Activated naive CD8-positive, alpha-beta T cell treated with anti-CD3 and anti-CD28 coated beads, Interleukin-2, amount 10 ng/mL, durations not matched to agents 7 days and 5 days (primary cell): ENCODE results near the gene EIF4E1B. TPM values are rescaled to one million over a fixed set of nuclear protein-coding genes. Genes with fewer than 3 reads are reported as not detected.
A peak's percentile ranks its signal among the peaks of the same experiment; 100 is the strongest.

Experiments
- ATAC-seq: fragments of 150-1000 bp; cut with Tn5 transposase; one replicate; pipeline ENCODE4 v1.10.0; 2021; ENCODE audit warnings: low read depth, moderate library complexity
- POLR2A ChIA-PET: fragments of 350-600 bp; sonication (Branson Sonifier 250); formaldehyde crosslinking; loops from one replicate; lab custom pipeline; 2021; ENCODE audit warnings: antibody characterized with exemption; lab: Charles Lee
- DNase-seq: peaks from one replicate; pipeline ENCODE4 v3.0.0; 2021
- H3K27ac Mint-ChIP-seq: one replicate; pipeline ENCODE4 v1.8.0; 2022; ENCODE audit warnings: mild to moderate bottlenecking, mixed read lengths
- H3K27me3 Mint-ChIP-seq: one replicate; pipeline ENCODE4 v1.8.0; 2022; ENCODE audit warnings: mild to moderate bottlenecking, moderate library complexity, mixed read lengths
- H3K36me3 Mint-ChIP-seq: one replicate; pipeline ENCODE4 v1.8.0; 2021; ENCODE audit warnings: mild to moderate bottlenecking, mixed read lengths
- H3K4me1 Mint-ChIP-seq: one replicate; pipeline ENCODE4 v1.8.0; 2021; ENCODE audit warnings: mixed read lengths
- H3K4me3 Mint-ChIP-seq: one replicate; pipeline ENCODE4 v1.8.0; 2022; ENCODE audit warnings: mild to moderate bottlenecking, moderate library complexity, mixed read lengths
- H3K9me3 Mint-ChIP-seq: one replicate; pipeline ENCODE4 v1.8.0; 2021; ENCODE audit warnings: mixed read lengths
- total RNA-seq, 2 experiments: library from RNA; stranded (reverse); gene quantifications; one replicate each; pipeline ENCODE4 v1.2.3, GENCODE V29; 2021

The EIF4E1B gene
- total RNA-seq, 2 experiments from 2014 or later = not detected

DNA sequence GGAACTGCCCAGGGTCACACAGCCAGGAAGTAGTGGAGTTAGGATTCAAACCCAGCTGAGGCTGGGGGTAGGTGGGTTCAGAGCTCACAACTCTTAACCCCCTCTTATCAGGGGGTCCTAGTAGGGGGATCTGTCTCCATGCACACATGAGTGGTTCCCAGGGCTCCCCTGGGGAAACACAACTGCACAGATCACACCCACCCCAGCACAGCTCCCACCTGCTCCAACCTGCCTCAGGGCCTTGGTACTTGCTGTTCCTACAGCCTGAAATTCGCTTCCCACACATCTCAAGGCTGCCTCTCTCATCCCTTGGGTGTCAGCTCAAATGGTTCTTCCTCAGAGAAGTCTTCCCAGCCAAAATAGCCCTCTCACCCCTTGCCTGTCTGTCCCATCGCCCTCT lies 5.0 kb upstream of the EIF4E1B start:
- POLR2A ChIA-PET = no interaction called here
- ATAC-seq = no peak
- no peak for DNase-seq
- H3K27me3 Mint-ChIP-seq = peaks cover 64% of the 10 kb centered on the region
- H3K4me3 Mint-ChIP-seq = no peak overlapping the region
- H3K4me1 Mint-ChIP-seq = peaks cover 8% of the 10 kb centered on the region
- H3K9me3 Mint-ChIP-seq = no peaks in the 10 kb centered on the region
- H3K27ac Mint-ChIP-seq = no peak overlapping the region
- no peaks in the 10 kb centered on the region for H3K36me3 Mint-ChIP-seq

DNA sequence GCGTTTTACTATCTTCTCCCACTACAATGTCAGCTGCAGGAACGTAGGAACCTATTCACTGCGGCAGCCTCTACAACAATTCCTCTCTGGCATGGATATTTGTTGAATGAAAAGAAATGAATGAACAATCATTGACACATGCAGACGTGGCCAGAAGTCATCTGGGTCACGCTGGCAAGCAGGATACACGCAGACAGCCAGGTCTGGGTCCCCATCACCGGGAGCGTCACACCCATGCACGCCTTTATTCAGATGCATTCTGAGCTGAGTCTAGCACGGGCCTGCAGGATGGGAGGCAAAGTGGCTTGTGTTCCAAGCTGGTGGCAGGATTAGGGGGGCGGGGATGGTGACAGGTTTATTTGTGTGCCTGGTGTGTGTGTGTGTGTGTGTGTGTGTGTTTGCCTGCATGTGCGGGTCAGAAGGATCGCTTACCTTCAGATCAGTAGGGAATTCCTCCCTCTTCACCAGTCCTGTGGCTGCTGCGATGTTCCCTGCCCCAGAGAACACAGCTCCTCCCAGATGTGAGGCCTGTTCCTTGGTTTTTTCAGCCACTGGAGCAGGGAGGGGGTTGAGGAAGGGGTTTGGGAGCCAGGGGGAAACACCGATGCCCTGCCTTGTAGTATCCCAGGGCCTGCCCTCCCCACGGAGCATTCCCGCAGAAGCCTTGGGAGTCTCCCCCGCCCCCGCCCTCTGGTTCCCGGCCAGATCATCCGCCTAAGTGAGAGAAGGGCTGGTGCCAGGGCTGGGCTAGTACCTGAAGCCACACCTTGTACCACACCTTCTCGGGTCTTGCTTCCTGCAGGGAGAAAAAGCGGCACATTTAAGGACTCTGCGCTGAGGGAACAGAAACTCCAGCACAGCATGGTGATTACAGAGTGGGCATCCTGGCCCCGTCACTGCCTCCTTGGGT lies 4.3 kb upstream of the EIF4E1B start:
- Mint-ChIP-seq H3K4me1 (peaks cover 10% of the 10 kb centered on the region), H3K27ac (no peak overlapping the region), H3K27me3 (peaks cover 66% of the 10 kb centered on the region), H3K9me3 (no peaks in the 10 kb centered on the region), H3K4me3 (no peak overlapping the region), H3K36me3 (no peaks in the 10 kb centered on the region)
- ATAC-seq (no peak), DNase-seq (no peak)
- POLR2A ChIA-PET = no interaction called here

DNA sequence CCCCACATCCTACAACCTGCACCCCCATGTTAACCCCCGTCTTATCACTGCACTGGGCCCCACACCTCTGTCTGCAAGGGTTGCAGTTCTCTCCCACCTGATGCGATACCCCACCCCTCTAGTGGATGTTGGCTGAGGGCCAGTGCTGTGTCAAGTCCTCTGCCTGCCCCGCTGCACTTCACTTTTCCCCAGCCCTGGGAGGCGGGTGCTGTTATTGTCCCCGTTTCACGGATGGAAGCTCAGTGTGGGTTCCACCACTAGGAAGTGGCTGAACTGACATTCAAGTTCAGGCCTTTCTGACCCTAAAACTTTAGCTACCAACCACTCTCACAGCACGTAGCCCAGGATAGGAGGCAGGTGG lies 3.6 kb upstream of the EIF4E1B start:
- peaks cover 10% of the 10 kb centered on the region for H3K4me1 Mint-ChIP-seq
- no peak overlapping the region for H3K4me3 Mint-ChIP-seq
- no peaks in the 10 kb centered on the region for H3K9me3 Mint-ChIP-seq
- no peak for ATAC-seq
- no peak overlapping the region for H3K27ac Mint-ChIP-seq
- no peak for DNase-seq
- H3K36me3 Mint-ChIP-seq = no peaks in the 10 kb centered on the region
- peaks cover 66% of the 10 kb centered on the region for H3K27me3 Mint-ChIP-seq
- POLR2A ChIA-PET = no interaction called here

DNA sequence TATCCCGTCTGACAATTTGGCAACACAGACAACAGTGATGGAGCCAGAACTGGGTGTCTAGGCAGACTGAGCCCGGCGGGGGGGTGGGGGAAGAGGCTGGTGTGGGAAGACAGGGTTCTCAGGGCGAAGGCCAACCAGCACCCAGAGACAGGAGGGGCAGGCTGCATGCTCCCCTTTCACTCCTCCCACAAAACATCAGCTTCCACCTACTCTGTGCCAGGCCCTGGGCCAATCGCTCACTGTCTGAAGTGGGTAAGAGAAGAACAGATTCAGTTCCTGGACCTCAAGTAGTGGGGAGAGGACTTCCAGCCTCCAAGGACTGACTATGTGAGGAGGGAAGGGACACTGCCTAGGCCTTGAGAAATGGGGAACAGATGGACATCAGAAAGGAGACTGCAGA lies 2.9 kb upstream of the EIF4E1B start:
- ATAC-seq (no peak), DNase-seq (no peak)
- Mint-ChIP-seq H3K27ac (no peak overlapping the region), H3K4me1 (peaks cover 10% of the 10 kb centered on the region), H3K9me3 (no peaks in the 10 kb centered on the region), H3K36me3 (no peaks in the 10 kb centered on the region), H3K4me3 (no peak overlapping the region), H3K27me3 (peaks cover 65% of the 10 kb centered on the region)
- POLR2A ChIA-PET = no interaction called here

DNA sequence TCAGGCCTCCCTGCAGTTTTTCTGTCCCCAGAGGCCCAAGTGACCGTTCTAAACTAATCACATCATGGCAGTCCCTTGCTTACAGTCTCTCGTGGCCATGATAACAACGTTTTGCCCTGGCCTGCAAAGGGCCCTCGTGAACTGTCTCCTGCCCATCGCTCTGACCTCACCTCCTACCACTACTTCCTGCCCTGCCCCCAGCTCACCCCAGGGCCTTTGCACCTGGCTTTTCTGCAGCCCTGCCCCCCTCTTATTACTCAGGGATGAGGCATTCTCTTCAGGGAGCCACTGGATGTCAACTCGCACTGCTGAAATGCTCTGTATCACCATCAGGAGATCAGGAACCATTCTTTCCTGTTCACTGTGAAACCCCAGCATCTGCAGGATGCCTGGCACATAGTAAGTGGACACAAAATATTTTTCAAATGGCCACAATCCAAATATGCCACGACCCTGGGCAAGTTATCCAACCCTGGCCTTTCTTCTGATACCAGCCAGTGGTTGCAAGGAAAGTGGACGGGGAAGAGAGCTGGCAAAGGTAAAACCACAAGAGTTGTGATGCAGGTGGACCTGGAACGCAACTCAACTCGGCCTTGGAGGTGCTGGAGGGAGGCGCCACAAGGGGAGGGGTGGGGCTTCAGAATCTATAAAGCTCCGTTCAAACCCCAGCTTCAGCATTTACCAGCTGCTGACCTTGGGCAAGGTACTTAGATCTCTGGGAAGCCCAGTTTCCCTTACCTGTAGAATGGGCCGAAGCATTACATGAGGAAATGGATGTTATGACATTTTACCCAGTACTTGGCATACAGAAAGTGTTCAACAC lies 1.9 kb upstream of the EIF4E1B start:
- H3K4me3 Mint-ChIP-seq = no peak overlapping the region
- no peaks in the 10 kb centered on the region for H3K36me3 Mint-ChIP-seq
- POLR2A ChIA-PET = no interaction called here
- H3K4me1 Mint-ChIP-seq = peaks cover 12% of the 10 kb centered on the region
- peaks cover 71% of the 10 kb centered on the region for H3K27me3 Mint-ChIP-seq
- DNase-seq = no peak
- H3K9me3 Mint-ChIP-seq = no peaks in the 10 kb centered on the region
- H3K27ac Mint-ChIP-seq = no peak overlapping the region
- ATAC-seq = no peak

DNA sequence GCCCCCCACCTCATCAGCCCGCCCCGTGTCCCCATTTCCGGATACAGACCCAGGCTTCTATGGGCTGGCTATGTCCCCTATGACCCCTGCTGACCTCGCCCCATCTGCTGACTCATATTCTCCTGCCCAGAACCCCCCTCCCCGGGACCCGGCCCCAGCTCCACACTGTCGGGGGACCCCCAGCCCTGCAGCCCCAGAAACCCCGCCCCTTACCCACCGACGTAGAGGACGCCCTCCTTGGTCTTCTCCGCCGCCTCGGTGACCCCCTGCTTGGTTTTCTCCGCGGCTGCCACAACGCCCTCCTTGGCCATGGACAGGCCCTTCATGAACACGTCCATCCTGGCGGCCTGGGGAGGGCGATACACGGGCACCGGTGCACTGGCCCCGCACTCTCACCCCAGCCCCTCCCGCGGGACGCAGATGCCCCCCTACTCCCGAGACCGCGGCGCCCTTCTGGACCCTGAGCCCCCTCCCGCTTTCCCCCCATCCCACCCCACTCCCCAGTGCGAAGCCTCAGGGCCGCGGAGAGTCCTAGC lies 1.1 kb upstream of the EIF4E1B start:
- no peak for DNase-seq
- H3K27me3 Mint-ChIP-seq = peaks cover 71% of the 10 kb centered on the region
- H3K36me3 Mint-ChIP-seq = no peaks in the 10 kb centered on the region
- POLR2A ChIA-PET = interaction anchor here (1.7 kb wide), 1 partner anchor 17 kb away, joined by 8 read pairs; the partner anchor contains the start of gene TSPAN17
- peaks cover 17% of the 10 kb centered on the region for H3K4me1 Mint-ChIP-seq
- no peaks in the 10 kb centered on the region for H3K9me3 Mint-ChIP-seq
- peak overlapping the region; percentile 25 for H3K4me3 Mint-ChIP-seq
- H3K27ac Mint-ChIP-seq = no peak overlapping the region
- ATAC-seq = no peak

DNA sequence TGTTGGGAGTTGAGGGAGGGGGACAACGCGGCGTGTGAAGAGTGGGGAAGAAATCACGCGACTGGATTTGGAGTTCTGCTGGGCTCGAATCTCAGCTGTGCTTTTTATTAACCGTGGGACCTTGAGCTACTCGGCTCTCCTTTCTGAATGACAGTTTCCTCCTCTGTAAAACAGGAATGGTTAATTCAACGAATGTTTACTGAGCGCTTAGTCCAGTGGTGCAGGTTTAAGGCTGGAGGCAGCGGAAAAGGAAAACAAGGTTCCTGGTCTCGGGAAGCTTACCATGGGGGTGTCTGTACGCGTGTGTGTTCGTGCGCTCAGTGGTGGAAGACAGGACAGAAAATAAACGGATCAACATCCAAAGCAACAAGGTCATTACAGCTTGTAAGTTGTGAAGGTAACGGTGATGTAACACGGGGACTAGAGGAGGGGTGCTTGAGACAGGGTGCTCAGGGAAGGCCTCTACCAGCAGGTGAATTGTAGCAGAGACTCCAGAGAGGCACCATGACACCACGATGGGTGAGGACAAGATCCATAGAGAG lies 277 bp downstream of the EIF4E1B start:
- Mint-ChIP-seq H3K4me1 (peaks cover 17% of the 10 kb centered on the region), H3K36me3 (no peaks in the 10 kb centered on the region), H3K4me3 (peak overlapping the region; percentile 64), H3K27me3 (peaks cover 77% of the 10 kb centered on the region), H3K9me3 (no peaks in the 10 kb centered on the region), H3K27ac (no peak overlapping the region)
- POLR2A ChIA-PET = interaction anchor here (0.6 to 1.7 kb wide), 5 partner anchors 9 to 205 kb away, joined by 3 to 8 read pairs (median 3); partner anchors contain the start of gene TSPAN17
- DNase-seq (no peak), ATAC-seq (no peak)

DNA sequence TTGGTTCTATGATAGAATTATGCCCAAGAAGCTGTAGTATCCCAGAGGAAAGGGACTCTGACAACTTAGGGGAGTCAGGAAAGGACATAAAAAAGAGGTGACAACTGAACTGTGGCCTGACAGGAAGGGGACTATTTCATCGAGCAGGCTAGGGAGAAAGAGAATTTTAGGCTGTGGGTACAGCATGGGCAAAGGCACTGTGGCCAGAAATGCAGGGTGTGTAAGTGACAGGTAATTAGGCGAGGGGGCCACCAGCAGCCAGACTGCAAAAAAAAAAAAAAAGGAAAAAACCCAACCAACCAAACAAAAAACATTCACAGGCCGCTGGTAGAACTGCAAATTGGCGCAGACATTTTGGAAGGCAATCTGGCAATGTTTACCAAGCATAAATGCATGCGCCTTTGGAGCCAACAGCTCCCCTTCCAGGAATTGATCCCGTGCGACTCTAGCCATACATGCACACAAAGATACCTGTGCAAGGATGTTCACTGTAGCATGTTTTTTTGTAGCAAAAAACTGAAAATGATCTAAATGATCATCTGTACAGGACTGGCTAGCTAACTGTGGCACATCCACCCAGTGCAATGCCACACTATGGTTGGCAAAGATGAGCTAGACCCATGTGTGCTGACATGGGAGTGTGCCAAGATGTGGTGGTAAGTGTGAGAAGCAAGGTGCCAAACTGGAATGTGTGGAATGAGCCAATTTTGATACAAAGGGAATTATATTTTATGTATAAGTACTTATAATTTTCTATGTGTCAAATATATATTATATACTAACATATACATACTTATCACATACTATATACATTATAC lies 1.1 kb downstream of the EIF4E1B start:
- H3K4me3 Mint-ChIP-seq = no peak overlapping the region
- H3K9me3 Mint-ChIP-seq = no peaks in the 10 kb centered on the region
- ATAC-seq (no peak), DNase-seq (no peak)
- no peaks in the 10 kb centered on the region for H3K36me3 Mint-ChIP-seq
- H3K4me1 Mint-ChIP-seq = peaks cover 17% of the 10 kb centered on the region
- H3K27me3 Mint-ChIP-seq = peaks cover 72% of the 10 kb centered on the region
- POLR2A ChIA-PET = interaction anchor here (0.7 to 1.7 kb wide), 2 partner anchors 15 to 300 kb away, joined by 3 to 8 read pairs; partner anchors contain the start of gene TSPAN17
- no peak overlapping the region for H3K27ac Mint-ChIP-seq

DNA sequence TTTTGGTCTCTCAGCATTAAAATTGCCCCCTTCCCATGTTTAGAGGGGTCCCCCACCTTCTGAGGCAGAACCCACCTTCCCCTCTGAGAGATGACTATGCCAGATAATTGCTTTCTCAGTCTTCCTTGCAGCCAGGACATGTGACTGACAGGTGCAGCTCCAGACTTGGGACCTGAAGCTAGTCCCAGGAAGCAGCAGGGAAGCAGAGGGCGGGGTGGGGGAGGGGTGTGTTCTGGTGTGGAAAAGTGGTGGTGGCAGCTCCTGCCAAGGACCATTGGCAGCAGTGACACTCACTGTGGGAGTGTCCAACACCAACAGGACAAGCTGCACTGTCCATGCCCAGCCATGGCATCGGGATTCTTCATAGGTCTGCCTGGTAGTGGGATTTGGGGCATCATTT lies 2.3 kb downstream of the EIF4E1B start:
- Mint-ChIP-seq H3K9me3 (no peaks in the 10 kb centered on the region), H3K27ac (no peak overlapping the region), H3K36me3 (no peaks in the 10 kb centered on the region), H3K27me3 (peaks cover 72% of the 10 kb centered on the region), H3K4me3 (no peak overlapping the region), H3K4me1 (peaks cover 15% of the 10 kb centered on the region)
- no peak for ATAC-seq
- POLR2A ChIA-PET = no interaction called here
- no peak for DNase-seq

DNA sequence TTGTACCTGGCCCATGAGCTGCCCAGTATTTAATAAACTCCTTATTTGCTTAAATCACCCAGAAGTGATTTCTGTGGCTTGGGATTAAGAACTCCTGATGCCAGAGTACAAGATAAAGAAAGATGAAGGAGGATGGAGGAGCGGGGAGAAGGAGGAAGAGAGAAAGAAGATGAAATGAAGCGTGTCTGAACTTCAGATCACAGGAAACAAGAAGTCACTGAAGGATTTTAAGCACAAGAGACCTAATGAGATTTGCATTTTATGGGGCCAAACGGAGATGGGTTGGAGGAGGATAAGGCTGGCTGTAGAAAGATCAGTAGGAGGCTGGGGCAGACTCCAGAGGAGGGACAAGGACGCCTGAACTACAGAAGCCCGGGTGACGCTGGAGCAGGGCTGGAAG lies 3.1 kb downstream of the EIF4E1B start:
- POLR2A ChIA-PET = interaction anchor here (0.9 kb wide), 1 partner anchor 13 kb away, joined by 5 read pairs; the partner anchor contains the start of gene TSPAN17

DNA sequence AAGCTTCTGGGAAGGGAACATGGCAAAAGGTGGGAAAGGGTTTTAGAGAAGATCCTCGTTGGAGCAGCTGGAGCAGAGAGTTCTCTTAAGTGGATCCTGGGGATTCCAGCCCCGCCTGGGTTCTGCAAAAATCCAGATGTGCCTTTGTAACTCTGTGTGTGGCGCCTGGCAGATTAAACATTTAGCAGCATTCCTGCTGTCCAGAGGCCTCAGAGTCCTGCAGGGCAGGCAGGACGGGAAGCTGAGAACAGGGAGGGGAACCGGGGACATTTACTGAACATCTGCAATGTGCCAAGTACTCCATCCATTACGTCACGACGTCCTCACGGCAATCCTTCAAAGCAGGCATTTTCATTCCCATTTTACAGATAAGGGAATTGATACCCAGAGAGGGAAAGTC lies 6.0 kb downstream of the EIF4E1B start:
- POLR2A ChIA-PET = no interaction called here
- ATAC-seq (no peak), DNase-seq (no peak)
- no peak overlapping the region for H3K4me3 Mint-ChIP-seq
- H3K36me3 Mint-ChIP-seq = no peaks in the 10 kb centered on the region
- peaks cover 9% of the 10 kb centered on the region for H3K4me1 Mint-ChIP-seq
- no peak overlapping the region for H3K27ac Mint-ChIP-seq
- no peaks in the 10 kb centered on the region for H3K9me3 Mint-ChIP-seq
- peaks cover 49% of the 10 kb centered on the region for H3K27me3 Mint-ChIP-seq

More for the DNA sequence above, 3.1 kb downstream of the EIF4E1B start:
- H3K27me3 Mint-ChIP-seq = peaks cover 71% of the 10 kb centered on the region
- DNase-seq (no peak), ATAC-seq (no peak)
- H3K36me3 Mint-ChIP-seq = no peaks in the 10 kb centered on the region
- no peaks in the 10 kb centered on the region for H3K9me3 Mint-ChIP-seq
- no peak overlapping the region for H3K27ac Mint-ChIP-seq
- peaks cover 14% of the 10 kb centered on the region for H3K4me1 Mint-ChIP-seq
- H3K4me3 Mint-ChIP-seq = no peak overlapping the region

DNA sequence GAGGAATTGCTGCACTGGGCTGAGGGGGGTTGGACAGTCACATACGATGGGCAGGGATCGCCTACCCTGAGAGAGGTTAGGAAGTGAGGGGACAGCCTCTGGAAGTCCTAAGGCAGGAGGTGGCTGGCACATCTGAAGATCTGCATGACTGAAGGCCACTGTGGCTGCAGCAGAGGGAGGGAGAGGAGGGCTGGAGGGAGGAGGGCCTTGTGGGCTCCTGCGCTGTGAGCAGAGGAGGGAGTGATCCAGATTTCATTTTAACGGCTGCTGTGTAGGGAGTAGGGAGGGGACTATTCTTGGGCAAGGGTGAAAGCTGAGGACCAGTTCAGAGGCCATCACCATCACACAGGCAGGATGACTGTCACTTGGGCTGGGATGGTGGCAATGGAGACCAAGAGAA lies 7.1 kb downstream of the EIF4E1B start:
- Mint-ChIP-seq H3K4me3 (no peak overlapping the region), H3K27ac (no peak overlapping the region), H3K9me3 (no peaks in the 10 kb centered on the region), H3K36me3 (no peaks in the 10 kb centered on the region), H3K4me1 (peaks cover 9% of the 10 kb centered on the region), H3K27me3 (peaks cover 40% of the 10 kb centered on the region)
- no peak for DNase-seq
- no peak for ATAC-seq
- POLR2A ChIA-PET = no interaction called here
